Mammary epithelial cell (primary cell): ENCODE data around the gene NOTCH4.

Source experiments
- CTCF ChIP-seq, 2 donors: IDR thresholded peaks in 1 of 2; conservative IDR thresholded peaks in 1 of 2; 2 replicates each; pipeline ENCODE4 v1.5.1; 2011 to 2012; ENCODE audit warnings: inconsistent platforms in 2 of 2, low read length in 2 of 2, mild to moderate bottlenecking in 2 of 2, control low read depth in 1 of 2, low read depth in 1 of 2; ENCODE audit not compliant: insufficient read depth in 1 of 2; ENCODE audit errors: extremely low read depth in 1 of 2
- EZH2 ChIP-seq: IDR thresholded peaks from 2 replicates; pipeline ENCODE4 v1.6.1; 2012; ENCODE audit warnings: low read length, inconsistent platforms, borderline replicate concordance

- TF ChIP-seq EZH2 (no peak), CTCF (conservative IDR thresholded peaks at IDR 0.05 in 1 of 2, IDR thresholded peaks at IDR 0.05 in 1 of 2; ENCODE audit: extremely low read depth in 1 of 2, insufficient read depth in 1 of 2, low read depth in 1 of 2, low read length in 2 of 2) (no peak)
Measured at GRCh38 chr6:32174416-32174815, 49.5 kb downstream of the NOTCH4 start.
